GM13977 (cell line): ENCODE results near the gene C22orf15.

ENCODE experiments used
- DNase-seq: peaks from one replicate; pipeline ENCODE4 v3.0.0; 2012; ENCODE audit warnings: low spot score
- in situ Hi-C: fragments of 300-500 bp; cut with MboI; formaldehyde crosslinking; loops from one replicate; pipeline ENCODE4 v1.12.0; 2022; ENCODE audit warnings: low sequenced_read_pairs, low pct_unique_long_range_greater_than_20kb, mixed read lengths, inconsistent platforms; ENCODE audit not compliant: unreplicated experiment
- TF ChIP-seq, protein P1 (sequence below): IDR thresholded peaks from 2 replicates; pipeline ENCODE4 v1.5.1; 2012; ENCODE audit warnings: mild to moderate bottlenecking, control low read depth; ENCODE audit not compliant: insufficient read depth; ENCODE audit errors: extremely low read depth, missing control alignments

Gene C22orf15

DNA sequence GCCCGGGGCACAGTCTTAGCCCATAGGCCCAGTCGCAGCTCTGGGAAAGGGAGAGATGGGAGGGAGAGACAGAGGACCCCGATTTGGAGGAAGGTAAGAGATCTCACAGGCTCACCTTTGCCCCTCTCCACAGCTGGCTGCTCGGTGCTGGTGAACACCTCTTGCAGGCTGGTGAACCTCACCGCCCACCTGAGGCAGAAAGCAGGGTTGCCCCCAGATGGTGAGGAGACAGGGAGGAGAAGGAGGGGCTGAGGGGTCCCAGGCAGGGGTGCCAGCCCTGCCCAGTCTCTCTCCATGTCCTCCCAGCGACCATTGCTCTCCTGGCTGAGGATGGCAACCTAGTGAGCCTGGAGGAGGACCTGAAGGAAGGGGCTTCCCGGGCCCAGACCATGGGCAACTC is 1.2 kb downstream of the C22orf15 start:
- TF ChIP-seq, protein P1, sequence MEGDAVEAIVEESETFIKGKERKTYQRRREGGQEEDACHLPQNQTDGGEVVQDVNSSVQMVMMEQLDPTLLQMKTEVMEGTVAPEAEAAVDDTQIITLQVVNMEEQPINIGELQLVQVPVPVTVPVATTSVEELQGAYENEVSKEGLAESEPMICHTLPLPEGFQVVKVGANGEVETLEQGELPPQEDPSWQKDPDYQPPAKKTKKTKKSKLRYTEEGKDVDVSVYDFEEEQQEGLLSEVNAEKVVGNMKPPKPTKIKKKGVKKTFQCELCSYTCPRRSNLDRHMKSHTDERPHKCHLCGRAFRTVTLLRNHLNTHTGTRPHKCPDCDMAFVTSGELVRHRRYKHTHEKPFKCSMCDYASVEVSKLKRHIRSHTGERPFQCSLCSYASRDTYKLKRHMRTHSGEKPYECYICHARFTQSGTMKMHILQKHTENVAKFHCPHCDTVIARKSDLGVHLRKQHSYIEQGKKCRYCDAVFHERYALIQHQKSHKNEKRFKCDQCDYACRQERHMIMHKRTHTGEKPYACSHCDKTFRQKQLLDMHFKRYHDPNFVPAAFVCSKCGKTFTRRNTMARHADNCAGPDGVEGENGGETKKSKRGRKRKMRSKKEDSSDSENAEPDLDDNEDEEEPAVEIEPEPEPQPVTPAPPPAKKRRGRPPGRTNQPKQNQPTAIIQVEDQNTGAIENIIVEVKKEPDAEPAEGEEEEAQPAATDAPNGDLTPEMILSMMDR = no peak
- in situ Hi-C loops = no loop called here

DNA sequence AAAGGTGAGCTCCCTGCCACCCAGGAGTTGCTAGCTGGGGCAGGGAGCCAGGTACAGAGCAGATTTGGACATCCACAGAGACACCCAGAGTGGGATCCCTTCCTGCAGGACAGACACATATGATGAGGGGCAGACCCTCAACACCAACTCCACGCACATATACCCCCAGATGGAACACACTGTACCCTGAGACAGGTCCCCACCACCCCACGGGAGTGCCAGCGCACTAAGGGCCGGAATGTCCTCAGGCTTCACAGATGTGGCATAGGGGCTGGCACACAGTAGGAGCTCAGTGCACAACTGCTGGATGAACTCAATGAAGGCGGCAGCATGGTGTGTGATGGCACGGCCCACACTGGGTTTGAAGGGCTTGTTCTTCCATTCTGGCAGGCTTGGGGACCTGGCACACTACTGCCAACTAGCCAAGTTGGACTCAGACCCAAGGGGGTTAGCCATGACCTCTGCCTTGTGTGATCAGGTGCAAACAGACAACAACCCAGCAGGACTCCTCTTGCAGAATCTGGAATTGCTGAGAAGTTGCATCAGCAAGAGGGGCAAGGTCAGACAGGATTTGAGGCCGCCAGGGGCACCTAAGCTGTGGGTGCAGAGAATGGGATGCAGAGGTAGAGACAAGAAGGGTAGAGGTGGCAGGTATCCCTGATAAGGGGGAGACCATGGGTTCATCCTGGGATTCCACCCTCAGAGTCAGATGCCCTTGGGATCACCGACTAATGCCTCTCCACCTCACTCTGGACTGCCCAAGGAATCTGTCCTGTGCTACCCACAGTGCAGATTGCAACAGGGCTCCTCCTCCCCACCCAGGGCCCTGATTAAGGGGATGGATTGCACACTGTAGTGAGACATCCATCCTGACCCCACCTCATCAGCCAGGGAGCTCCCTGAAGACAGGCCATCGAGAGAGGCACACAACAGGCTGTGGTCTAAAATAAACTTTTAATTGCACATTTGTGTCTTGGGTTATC is 2.4 kb downstream of the C22orf15 start:
- TF ChIP-seq, protein P1 = no peak
- no peak for DNase-seq
- in situ Hi-C loops = no loop called here

More for the DNA sequence above, 1.2 kb downstream of the C22orf15 start:
- DNase-seq = no peak

DNA sequence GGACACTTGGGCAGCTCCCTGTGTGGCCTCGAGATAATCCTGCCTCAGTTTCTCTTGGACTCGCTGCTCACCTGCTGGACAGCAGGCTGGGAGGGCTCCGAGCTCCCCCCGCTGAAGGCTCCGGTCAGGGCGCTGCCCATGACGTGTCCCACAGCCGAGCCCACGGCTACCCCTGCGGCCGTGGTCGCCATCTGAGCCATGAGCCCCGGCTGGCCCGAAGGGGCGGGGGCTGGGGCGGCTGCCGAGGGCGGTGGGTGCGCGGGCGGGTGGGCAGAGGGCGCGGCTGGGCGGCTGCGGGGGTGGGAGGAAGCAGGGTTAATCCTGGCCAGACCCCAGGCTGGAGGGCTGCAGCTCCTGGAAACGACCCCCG is 4.5 kb downstream of the C22orf15 start:
- TF ChIP-seq, protein P1 = no peak
- in situ Hi-C loops = no loop called here
- DNase-seq = no peak

DNA sequence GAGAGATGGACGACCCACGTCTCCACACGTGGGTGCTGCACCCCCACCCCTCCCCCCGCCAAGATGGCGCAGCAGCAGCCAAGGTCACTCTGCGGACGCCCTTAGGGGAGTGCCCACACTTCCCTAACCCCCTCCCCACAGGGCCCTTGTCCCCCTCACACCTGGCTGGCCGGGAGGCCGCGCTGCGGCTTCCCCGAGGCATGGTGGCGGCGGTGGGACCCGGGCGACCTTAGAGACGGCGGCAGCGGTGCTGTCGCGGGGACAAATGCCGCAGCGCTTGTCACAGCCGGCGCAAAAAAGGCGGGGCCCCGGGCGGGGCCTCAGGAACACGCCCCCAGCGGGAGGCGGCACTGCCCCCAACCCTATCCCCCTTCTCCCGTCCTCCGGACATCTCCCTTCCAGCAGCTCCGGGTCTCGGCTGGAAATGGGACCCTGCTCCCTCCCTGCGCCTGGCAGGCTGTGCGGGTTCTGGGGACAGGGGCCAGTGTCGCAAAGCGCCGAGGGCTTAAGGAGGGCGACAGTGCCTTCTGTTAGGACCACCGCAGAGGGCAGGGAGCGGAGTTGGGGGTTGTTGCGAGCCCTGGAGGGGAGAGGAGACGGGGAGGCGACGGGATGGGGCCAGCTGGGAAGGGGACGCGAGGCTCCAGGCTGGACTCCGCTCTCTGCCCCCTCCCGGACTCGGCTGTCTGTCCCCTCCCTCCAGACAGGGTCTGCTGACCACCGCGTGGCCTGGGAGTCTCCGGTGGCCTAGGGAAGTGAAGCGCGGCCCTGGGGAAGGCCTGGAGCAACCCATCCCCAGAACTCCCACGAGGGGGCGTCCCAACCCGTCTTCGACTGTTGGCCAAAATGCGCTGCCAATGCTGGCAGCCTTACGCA is 5.1 kb downstream of the C22orf15 start, which contains the start of gene CHCHD10:
Gene CHCHD10 (minus strand): TSS at position 300 of the 876 bp plus-strand sequence. CDS start 98 bp downstream, at position 202.
- peak; percentile 93 for DNase-seq
- TF ChIP-seq, protein P1 = peak; percentile 78
- in situ Hi-C loops = no loop called here

DNA sequence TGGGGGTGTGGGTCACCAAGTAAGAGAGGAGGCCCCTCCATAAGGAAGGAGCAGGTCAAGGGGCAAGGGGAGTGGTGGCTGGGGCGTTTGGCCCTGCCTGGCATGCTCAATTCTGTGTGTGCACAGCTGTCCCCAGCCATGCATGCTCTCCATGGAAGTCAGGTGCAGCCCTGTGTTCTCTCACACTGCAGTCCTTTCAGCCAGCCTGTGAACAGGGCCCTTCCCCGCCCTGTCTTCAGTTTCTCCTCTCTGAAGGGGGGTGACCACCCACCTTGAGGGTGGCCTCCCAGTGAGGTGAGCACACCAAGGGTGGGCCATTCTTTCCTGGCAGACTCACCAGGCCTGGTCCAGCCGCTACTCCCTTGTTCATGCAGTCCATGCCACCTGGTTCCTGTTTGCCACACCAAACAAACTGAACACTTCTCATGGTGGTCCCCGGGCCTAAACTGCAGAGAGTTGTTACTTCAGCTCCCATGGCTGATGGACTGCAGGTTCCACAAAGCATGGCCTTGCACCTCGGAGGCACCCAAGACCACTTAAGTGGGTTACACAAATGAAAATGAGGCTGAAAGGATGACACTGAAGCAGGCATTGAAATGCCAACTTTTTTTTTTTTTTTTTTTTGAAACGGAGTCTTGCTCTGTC is 6.7 kb downstream of the C22orf15 start:
- TF ChIP-seq, protein P1 = no peak

DNA sequence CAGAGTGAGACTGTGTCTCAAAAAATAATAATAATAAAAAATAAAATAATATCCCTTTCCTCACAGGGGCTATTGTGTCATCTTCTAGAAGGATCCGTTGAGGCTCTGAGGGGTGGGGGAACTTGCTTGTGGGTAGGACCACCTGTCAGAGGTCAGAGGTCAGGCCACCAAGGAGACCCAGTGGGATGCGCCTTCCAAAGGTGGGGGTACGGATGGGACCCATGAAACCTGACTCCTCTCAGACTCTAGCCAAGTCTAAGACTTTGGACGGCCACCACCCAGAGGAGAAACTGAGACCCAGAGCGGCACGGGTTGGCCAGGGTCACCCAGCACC is 9.5 kb downstream of the C22orf15 start:
- in situ Hi-C loops = no loop called here
- no peak for DNase-seq
- TF ChIP-seq, protein P1 = no peak

More for the DNA sequence above, 6.7 kb downstream of the C22orf15 start:
- DNase-seq = no peak
- in situ Hi-C loops = no loop called here
